Naive thymus-derived CD8-positive, alpha-beta T cell (primary cell): ENCODE results near the gene PXYLP1. TPM values are rescaled to one million over a fixed set of nuclear protein-coding genes. Genes with fewer than 3 reads are reported as not detected.
"Not testable (repeated sequence)": the region's sequence is repeated elsewhere in the genome, so short reads cannot be mapped to it uniquely, and the experiment has no call there.

Experiments
- ATAC-seq, 2 donors: fragments of 150-1000 bp; cut with Tn5 transposase in 1 of 2; sonication (Bioruptor Pico), chemical (Tn5 transposase) in 1 of 2; 1 replicate in 1 of 2; 2 replicates in 1 of 2; pipeline ENCODE4 v1.10.0; 2021; ENCODE audit warnings: mild to moderate bottlenecking in 2 of 2, moderate library complexity in 2 of 2
- POLR2A ChIA-PET: fragments of 350-600 bp; sonication (Branson Sonifier 250); formaldehyde crosslinking; loops from one replicate; lab custom pipeline; 2021; ENCODE audit warnings: antibody characterized with exemption; lab: Charles Lee
- DNase-seq, 10 donors: peaks; one replicate each; pipeline versions ENCODE4 v3.0.0 to v3.0.0-alpha.2; 2020 to 2022
- H3K27ac Mint-ChIP-seq, 10 donors: one replicate each; pipeline ENCODE4 v1.8.0; 2020 to 2022; ENCODE audit warnings: mild to moderate bottlenecking in 10 of 10, mixed read lengths in 10 of 10, moderate library complexity in 4 of 10, inconsistent platforms in 1 of 10
- H3K27me3 Mint-ChIP-seq, 5 donors: one replicate each; pipeline ENCODE4 v1.8.0; 2021 to 2022; ENCODE audit warnings: mixed read lengths in 5 of 5
- H3K36me3 Mint-ChIP-seq, 3 donors: one replicate each; pipeline ENCODE4 v1.8.0; 2020 to 2022; ENCODE audit warnings: mixed read lengths in 3 of 3, mild to moderate bottlenecking in 2 of 3, inconsistent platforms in 1 of 3
- H3K4me1 Mint-ChIP-seq, 4 donors: one replicate each; pipeline ENCODE4 v1.8.0; 2021 to 2022; ENCODE audit warnings: mixed read lengths in 4 of 4
- H3K4me3 Mint-ChIP-seq, 10 donors: one replicate each; pipeline ENCODE4 v1.8.0; 2020 to 2022; ENCODE audit warnings: mild to moderate bottlenecking in 10 of 10, mixed read lengths in 10 of 10, moderate library complexity in 6 of 10, inconsistent platforms in 1 of 10
- H3K9me3 Mint-ChIP-seq, 9 donors: one replicate each; pipeline ENCODE4 v1.8.0; 2020 to 2022; ENCODE audit warnings: mixed read lengths in 9 of 9, mild to moderate bottlenecking in 3 of 9, inconsistent platforms in 1 of 9, moderate library complexity in 1 of 9
- polyA plus RNA-seq, 3 donors: library from polyadenylated mRNA; unstranded; fragments of 300-500 nt; fragmentation: Illumina TruSeq; gene quantifications; one replicate each; pipeline ENCODE4 v1.2.3, GENCODE V29; 2021
- total RNA-seq, 8 experiments: library from RNA in 2 of 8; stranded (reverse) in 2 of 8; gene quantifications; one replicate each; pipeline ENCODE4 v1.2.3 and lab custom pipeline; 2021 to 2026

The PXYLP1 gene
- total RNA-seq: 10 to 100 TPM; 34.4 to 36.9 TPM
- 10 to 100 TPM in 2 of 3 donors, 1 to 10 TPM in 1; 9.9 to 18.3 (median 16.9) TPM for polyA plus RNA-seq
- total RNA-seq (lab: John Stamatoyannopoulos, UW): 8.7 to 48.7 (median 29.3) reads per million in 6 experiments

DNA sequence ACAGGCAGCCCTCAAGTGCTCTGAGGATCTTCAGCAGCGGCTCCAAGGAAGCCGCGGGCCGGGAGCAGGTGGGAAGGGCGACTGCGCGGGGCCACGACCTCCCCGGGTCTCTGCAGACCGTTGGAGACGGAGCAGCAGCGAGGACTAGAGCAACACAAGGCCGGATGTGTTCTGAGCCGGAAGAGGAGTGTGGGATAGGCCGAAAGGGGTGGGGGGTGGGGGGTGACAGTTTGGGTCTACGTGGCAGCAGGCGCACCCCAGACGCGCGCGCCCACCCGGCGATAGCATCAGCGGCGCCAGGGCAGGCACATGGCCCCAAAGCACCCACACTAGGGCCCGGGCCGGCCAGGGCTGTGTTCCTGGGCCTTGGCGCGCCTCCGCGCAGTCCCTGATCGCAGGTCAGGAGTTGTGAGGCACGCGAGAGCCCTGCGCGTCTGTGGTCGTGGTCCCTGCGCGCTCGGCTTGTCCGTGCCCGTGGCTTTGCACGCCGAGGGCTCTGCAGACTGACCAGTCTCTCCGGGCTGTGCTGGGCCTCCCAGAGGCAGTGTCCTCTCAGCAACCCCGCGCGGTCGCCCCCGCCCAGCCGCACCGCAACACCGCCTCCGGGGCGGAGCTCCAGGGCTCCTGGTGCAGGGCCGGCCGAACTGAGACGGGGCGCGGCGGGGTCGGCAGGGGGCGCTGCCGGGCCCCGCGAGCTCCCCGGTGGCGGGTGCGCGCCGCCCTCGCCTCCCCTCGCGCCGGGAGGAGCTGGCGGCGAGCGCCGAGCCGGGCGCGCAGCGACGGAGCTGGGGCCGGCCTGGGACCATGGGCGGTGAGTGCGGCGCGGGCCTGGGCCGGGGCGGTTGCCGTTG is at the start of gene PXYLP1:
PXYLP1 (plus strand) TSS at position 725 of the 851 bp plus-strand sequence. CDS start 28,351 bp downstream, outside the sequence.
- peak within 1 kb of the TSS; percentile 89 to 98 (median 93) for H3K4me3 Mint-ChIP-seq
- peaks cover 0 to 14% (median 4%) of the 10 kb centered on the region in 3 donors for H3K36me3 Mint-ChIP-seq

DNA sequence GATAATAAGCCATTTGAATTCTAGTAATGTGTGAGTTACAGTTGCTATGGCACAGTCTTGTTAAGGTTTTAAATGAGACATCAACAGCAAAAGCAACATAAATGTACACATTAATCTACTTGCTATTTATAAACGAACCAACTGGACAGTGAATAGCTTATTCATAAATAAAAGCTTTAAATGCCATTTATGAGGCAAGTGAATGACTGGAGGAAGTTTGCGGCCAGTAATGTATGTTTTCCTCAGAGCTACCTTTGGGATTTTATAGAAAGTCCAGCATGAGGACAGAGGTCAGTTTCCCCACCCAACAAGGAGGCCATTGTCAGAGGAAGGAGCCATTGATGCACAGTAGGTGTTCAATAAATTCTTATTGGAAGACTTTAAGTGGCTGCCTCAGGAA is 48.0 kb upstream of the PXYLP1 start:
- Mint-ChIP-seq H3K27me3 (peaks cover 0 to 2% (median 0%) of the 10 kb centered on the region in 5 donors), H3K36me3 (peaks cover 0 to 6% (median 1%) of the 10 kb centered on the region in 3 donors), H3K27ac (no peak overlapping the region), H3K9me3 (peaks cover 0 to 25% (median 11%) of the 10 kb centered on the region in 9 donors), H3K4me1 (no peaks in the 10 kb centered on the region), H3K4me3 (no peak overlapping the region)
- no peak for ATAC-seq
- POLR2A ChIA-PET: no interaction called here
- DNase-seq: no peak

More for the DNA sequence above, at the start of gene PXYLP1:
- DNase-seq: peak; percentile 77 to 91 (median 90)
- ATAC-seq: peak; percentile 88 to 89
- H3K27me3 Mint-ChIP-seq: no peaks in the 10 kb centered on the region
- POLR2A ChIA-PET: interaction anchor here (0.6 to 16.6 kb wide), 29 partner anchors 8 to 1770 kb away, joined by 3 to 425 read pairs (median 5); partner anchors contain the start of genes SLC25A36 and U2SURP
- H3K27ac Mint-ChIP-seq: peak within 1 kb of the TSS; percentile 95 to 99 (median 98)
- H3K9me3 Mint-ChIP-seq: no peaks in the 10 kb centered on the region
- peaks cover 33 to 70% (median 52%) of the 10 kb centered on the region in 4 donors for H3K4me1 Mint-ChIP-seq

DNA sequence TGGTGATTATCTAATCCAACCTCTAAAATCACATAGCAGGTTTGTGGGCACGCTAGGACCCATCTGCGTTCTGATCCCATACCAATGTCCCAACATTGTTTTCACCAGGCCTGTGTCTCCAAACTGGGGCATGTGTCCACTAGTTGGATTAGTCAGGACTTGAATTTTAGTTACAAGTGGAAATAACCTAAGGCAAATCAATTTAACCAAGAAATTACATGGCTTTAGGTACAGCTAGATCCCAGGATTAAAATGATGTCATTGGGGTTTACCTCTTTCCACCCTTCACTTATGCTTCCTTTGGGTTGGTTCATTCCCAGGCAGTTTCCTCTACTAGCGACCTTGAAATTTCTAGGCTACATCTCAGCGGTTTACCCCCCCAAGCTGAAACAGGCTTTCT is 47.2 kb upstream of the PXYLP1 start:
- DNase-seq: no peak
- Mint-ChIP-seq H3K9me3 (peaks cover 0 to 21% (median 7%) of the 10 kb centered on the region in 9 donors), H3K27ac (no peak overlapping the region), H3K27me3 (peaks cover 0 to 2% (median 0%) of the 10 kb centered on the region in 5 donors), H3K36me3 (peaks cover 0 to 6% (median 1%) of the 10 kb centered on the region in 3 donors), H3K4me1 (no peaks in the 10 kb centered on the region), H3K4me3 (no peak overlapping the region)
- ATAC-seq: no peak
- POLR2A ChIA-PET: no interaction called here

- H3K9me3 Mint-ChIP-seq: peaks cover 0 to 6% (median 0%) of the 10 kb centered on the region in 9 donors
- POLR2A ChIA-PET: no interaction called here
- no peak for DNase-seq
- H3K27me3 Mint-ChIP-seq: peaks cover 0 to 13% (median 0%) of the 10 kb centered on the region in 5 donors
- H3K4me1 Mint-ChIP-seq: peaks cover 0 to 10% (median 9%) of the 10 kb centered on the region in 4 donors
- H3K4me3 Mint-ChIP-seq: no peak overlapping the region
- H3K36me3 Mint-ChIP-seq: peaks cover 0 to 4% (median 0%) of the 10 kb centered on the region in 3 donors
- ATAC-seq: no peak
- peak overlapping the region in 1 of 10 donors; percentile 59 for H3K27ac Mint-ChIP-seq
Observed at GRCh38 chr3:141191097-141191749, 40.4 kb upstream of the PXYLP1 start.

GRCh38 chr3:141192345-141192744 is 39.3 kb upstream of the PXYLP1 start:
- Mint-ChIP-seq H3K9me3 (peaks cover 0 to 15% (median 3%) of the 10 kb centered on the region in 9 donors), H3K27ac (peak overlapping the region in 3 of 10 donors; percentile 16 to 67 (median 63)), H3K27me3 (peaks cover 0 to 22% (median 2%) of the 10 kb centered on the region in 5 donors), H3K4me3 (no peak overlapping the region), H3K36me3 (peaks cover 0 to 8% (median 0%) of the 10 kb centered on the region in 3 donors), H3K4me1 (peaks cover 0 to 10% (median 9%) of the 10 kb centered on the region in 4 donors)
- peak; percentile 100 for ATAC-seq
- DNase-seq: peak; percentile 89 to 98 (median 95)
- POLR2A ChIA-PET: no interaction called here

DNA sequence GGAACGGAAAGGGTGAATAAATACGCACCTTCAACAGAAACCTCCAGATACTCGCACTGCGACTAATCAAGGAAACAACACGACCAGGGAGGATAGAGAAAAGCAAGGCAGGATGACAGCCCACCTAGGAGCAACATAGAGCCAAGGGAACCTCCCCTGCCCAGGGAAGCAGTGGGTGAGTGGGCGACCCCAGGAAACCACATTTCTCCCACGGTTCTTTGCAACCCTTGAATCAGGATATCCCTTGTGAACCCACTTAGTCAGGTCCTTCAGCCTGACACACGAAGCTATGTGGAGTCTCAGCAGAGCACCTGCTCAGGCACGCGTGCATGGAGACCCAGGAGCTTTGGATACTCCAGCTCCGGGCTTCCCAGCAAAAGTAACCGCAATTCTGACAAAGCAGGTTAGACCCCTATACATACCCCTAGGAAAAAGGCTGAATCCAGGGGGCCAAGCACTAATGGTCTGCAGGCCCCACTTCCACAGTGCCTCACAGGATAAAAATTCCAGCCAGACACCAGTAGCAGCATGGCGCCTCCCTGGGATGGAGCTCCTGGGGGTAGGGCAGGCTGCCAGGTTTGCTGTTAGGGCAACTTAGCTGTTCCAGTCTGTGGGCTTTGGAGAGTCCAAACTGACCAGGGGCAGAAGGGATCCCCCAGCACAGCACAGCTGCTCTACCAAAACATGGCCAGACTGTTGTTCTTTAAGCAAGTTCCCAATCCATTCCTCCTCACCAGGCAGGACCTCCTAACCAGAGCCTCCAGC is 38.4 kb upstream of the PXYLP1 start:
- Mint-ChIP-seq H3K36me3 (peaks cover 0 to 8% (median 0%) of the 10 kb centered on the region in 3 donors), H3K4me1 (peaks cover 0 to 10% (median 9%) of the 10 kb centered on the region in 4 donors), H3K9me3 (peaks cover 0 to 15% (median 3%) of the 10 kb centered on the region in 9 donors), H3K4me3 (no peak overlapping the region), H3K27ac (no peak overlapping the region), H3K27me3 (peaks cover 0 to 22% (median 2%) of the 10 kb centered on the region in 5 donors)
- POLR2A ChIA-PET: interaction anchor here (0.8 kb wide), 1 partner anchor 38 kb away, joined by 3 read pairs; the partner anchor contains the start of gene PXYLP1
- DNase-seq: no peak
- ATAC-seq: no peak

DNA sequence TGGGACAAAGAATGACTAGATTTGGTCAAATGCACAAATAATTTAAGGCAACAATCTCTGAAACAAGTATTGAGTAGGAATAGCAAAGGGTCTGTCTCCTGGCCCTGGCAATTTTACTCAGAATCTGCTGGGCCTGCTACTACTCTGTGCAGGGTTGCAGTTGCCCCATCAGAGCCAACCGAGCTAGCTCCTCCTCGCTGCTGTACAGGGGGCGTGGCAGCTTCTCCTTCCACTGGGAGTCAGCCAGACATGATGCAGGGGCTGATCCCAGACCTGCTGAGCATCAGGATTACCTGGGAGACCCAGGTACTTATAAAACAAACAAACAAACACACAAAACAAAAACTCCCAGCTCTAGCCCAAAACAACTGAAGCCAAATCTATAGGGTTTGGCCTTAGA is 30.5 kb upstream of the PXYLP1 start:
- POLR2A ChIA-PET: no interaction called here
- DNase-seq: no peak
- Mint-ChIP-seq H3K27ac (no peak overlapping the region), H3K36me3 (peaks cover 0 to 4% (median 0%) of the 10 kb centered on the region in 3 donors), H3K27me3 (peaks cover 0 to 10% (median 2%) of the 10 kb centered on the region in 5 donors), H3K9me3 (peaks cover 0 to 10% (median 2%) of the 10 kb centered on the region in 9 donors), H3K4me3 (no peak overlapping the region), H3K4me1 (no peaks in the 10 kb centered on the region)
- no peak for ATAC-seq

GRCh38 chr3:141202682-141203081 is 28.9 kb upstream of the PXYLP1 start:
- POLR2A ChIA-PET: no interaction called here
- ATAC-seq: no peak
- H3K27me3 Mint-ChIP-seq: peaks cover 0 to 7% (median 1%) of the 10 kb centered on the region in 5 donors

GRCh38 chr3:141203866-141204265 is 27.8 kb upstream of the PXYLP1 start:
- no peak for DNase-seq
- POLR2A ChIA-PET: no interaction called here
- Mint-ChIP-seq H3K4me3 (no peak overlapping the region), H3K27ac (peak overlapping the region in 1 of 10 donors; percentile 10), H3K4me1 (no peaks in the 10 kb centered on the region), H3K27me3 (peaks cover 0 to 7% (median 1%) of the 10 kb centered on the region in 5 donors), H3K9me3 (no peaks in the 10 kb centered on the region), H3K36me3 (no peaks in the 10 kb centered on the region)
- no peak for ATAC-seq

More at GRCh38 chr3:141202682-141203081, 28.9 kb upstream of the PXYLP1 start:
- Mint-ChIP-seq H3K27ac (no peak overlapping the region), H3K4me3 (no peak overlapping the region), H3K9me3 (no peaks in the 10 kb centered on the region), H3K4me1 (no peaks in the 10 kb centered on the region), H3K36me3 (no peaks in the 10 kb centered on the region)
- DNase-seq: no peak

DNA sequence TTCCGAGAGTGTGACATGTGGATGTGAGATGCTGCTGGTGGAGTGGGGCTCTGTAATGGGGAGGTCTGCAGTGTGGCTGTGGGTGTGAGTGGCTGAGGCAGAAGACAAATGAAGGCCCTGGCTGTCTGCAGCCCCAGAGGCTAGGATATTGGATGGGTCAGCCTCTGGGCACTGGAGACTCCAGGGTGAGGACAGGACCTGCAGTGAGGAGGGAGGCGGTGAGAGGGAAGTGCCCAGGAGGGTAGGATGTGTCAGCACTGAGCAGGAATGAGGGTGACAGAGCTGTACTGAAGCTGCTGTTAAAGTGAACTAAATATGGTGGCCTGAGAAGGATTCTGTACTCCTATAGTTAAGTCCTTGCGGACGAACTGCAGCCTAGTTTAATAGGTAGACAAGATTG is 27.3 kb upstream of the PXYLP1 start:
- peak overlapping the region in 1 of 10 donors; percentile 10 for H3K27ac Mint-ChIP-seq
- H3K9me3 Mint-ChIP-seq: no peaks in the 10 kb centered on the region
- no peak for ATAC-seq
- H3K27me3 Mint-ChIP-seq: peaks cover 0 to 7% (median 1%) of the 10 kb centered on the region in 5 donors
- no peaks in the 10 kb centered on the region for H3K4me1 Mint-ChIP-seq
- no peak for DNase-seq
- no peak overlapping the region for H3K4me3 Mint-ChIP-seq
- H3K36me3 Mint-ChIP-seq: no peaks in the 10 kb centered on the region
- POLR2A ChIA-PET: no interaction called here

DNA sequence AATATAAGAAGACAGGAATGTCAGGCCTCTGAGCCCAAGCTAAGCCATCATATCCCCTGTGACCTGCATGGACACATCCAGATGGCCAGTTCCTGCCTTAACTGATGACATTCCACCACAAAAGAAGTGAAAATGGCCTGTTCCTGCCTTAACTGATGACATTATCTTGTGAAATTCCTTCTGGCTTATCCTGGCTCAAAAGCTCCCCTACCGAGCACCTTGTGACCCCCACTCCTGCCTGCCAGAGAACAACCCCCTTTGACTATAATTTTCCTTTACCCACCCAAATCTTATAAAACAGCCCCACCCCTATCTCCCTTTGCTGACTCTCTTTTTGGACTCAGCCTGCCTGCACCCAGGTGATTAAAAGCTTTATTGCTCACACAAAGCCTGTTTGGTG is 20.3 kb upstream of the PXYLP1 start:
- ATAC-seq: not testable (repeated sequence)

GRCh38 chr3:141212101-141212500 is 19.5 kb upstream of the PXYLP1 start:
- POLR2A ChIA-PET: no interaction called here
- Mint-ChIP-seq H3K27me3 (no peaks in the 10 kb centered on the region), H3K27ac (no peak overlapping the region), H3K36me3 (no peaks in the 10 kb centered on the region), H3K4me3 (no peak overlapping the region), H3K4me1 (no peaks in the 10 kb centered on the region), H3K9me3 (peaks cover 0 to 5% (median 0%) of the 10 kb centered on the region in 9 donors)
- DNase-seq (no peak), ATAC-seq (no peak)

More for the DNA sequence above, 20.3 kb upstream of the PXYLP1 start:
- H3K27me3 Mint-ChIP-seq, H3K27ac Mint-ChIP-seq, H3K36me3 Mint-ChIP-seq, H3K4me1 Mint-ChIP-seq, DNase-seq, POLR2A ChIA-PET, H3K9me3 Mint-ChIP-seq, H3K4me3 Mint-ChIP-seq: not testable (repeated sequence)
